Activated gamma-delta T cell treated with anti-CD3 and anti-CD28 coated beads, Interleukin-2, amount 50 U/mL, for 16 hours (primary cell): ENCODE data around the gene GTPBP4.

Experiments used
- DNase-seq: peaks from one replicate; pipeline ENCODE4 v3.0.0-alpha.2; 2020; ENCODE audit warnings: low read depth

GTPBP4 gene

DNA sequence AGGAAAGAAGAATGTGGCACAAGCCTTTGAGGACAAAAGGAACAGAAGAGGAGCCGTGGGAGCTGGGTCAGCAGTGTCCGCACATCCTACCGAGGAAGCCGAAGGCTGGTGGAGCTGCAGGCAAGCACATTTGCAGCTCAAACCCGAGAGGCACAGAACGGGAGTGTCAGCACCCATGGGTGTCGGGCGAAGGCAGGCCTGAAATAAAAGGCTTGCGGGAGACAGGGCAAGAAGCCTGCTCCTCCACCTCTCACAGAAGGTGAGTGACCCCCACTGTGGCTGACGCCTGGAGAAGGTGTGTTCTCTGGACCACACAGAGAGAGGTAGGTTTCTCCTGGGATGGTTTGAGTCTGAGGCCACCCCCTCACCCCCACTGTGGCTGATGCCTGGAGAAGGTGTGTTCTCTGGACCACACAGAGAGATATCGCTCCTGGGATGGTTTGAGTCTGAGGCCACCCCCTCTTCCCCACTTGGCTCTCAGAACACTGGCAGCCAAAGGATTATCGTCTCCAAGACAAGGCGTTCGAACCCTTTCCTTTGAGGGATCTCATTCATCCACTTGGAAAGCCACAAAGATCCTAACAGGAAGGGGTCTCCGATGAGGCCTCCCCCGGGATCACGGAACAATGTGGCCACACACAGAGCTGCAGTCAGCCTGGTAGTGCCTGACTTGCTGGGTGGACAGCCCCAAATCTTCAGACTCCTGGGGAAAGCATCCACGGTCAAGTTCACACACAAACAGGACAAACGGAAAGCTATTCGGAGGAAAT is 21.6 kb upstream of the GTPBP4 start:
- no peak for DNase-seq

DNA sequence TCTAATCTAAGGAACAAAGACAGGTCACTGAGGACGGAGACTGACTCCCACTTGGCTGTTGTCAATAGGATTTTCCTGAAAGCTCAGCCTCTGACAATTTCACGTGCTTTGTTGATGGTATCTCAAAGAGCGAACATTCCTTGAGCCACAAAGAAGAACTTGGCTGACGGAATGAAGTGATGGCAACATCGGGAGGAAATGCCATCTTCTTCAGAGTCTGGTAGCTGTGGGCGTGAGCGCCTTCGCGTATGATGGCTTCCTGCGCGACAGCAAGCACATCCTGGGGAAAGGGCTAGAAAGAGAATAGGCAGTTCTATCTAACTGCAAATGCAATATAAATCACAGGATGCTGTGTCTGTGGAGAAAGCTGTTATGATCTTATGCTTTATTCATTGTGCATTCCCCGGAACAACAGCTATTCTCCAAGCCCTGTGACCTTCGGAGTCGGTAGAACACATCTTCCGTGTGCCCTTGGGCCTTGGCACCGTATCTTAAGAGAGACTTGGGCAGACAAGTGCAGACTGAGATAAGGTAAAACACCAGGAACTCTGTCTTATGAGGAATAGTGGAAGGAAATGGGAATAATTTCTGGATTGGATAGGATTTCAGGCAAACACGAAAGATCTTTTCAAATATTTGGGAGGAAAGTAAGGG is 19.6 kb upstream of the GTPBP4 start:
- DNase-seq, result no peak

DNA sequence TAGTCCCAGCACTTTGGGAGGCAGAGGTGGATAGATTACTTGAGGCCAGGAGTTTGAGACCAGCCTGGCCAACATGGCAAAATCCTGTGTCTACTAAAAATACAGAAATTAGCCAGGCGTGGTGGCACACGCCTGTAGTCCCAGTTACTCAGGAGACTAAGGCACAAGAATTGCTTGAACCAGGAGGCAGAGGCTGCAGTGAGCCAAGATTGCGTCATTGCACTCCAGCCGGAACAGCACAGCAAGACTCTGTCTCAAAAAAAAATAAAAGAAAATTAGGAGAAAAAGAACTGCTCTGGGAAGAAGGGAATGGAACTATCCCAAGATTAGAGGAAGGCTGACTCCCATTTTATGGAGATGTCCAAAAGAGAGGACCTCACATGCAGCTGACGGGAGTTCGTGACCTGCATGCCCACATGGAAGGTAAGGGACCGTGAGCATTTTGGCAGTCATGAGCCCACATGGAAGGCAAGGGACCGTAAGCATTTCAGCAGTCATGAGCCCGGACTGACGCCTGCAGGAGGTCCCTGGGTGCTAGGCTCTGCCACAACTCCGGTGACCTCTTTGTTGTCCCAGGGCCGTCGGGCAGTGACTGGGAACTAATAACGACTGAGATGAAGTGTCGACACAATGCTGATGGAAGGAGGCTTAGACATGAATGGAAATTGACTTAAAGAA is 18.6 kb upstream of the GTPBP4 start:
- DNase-seq, result no peak

DNA sequence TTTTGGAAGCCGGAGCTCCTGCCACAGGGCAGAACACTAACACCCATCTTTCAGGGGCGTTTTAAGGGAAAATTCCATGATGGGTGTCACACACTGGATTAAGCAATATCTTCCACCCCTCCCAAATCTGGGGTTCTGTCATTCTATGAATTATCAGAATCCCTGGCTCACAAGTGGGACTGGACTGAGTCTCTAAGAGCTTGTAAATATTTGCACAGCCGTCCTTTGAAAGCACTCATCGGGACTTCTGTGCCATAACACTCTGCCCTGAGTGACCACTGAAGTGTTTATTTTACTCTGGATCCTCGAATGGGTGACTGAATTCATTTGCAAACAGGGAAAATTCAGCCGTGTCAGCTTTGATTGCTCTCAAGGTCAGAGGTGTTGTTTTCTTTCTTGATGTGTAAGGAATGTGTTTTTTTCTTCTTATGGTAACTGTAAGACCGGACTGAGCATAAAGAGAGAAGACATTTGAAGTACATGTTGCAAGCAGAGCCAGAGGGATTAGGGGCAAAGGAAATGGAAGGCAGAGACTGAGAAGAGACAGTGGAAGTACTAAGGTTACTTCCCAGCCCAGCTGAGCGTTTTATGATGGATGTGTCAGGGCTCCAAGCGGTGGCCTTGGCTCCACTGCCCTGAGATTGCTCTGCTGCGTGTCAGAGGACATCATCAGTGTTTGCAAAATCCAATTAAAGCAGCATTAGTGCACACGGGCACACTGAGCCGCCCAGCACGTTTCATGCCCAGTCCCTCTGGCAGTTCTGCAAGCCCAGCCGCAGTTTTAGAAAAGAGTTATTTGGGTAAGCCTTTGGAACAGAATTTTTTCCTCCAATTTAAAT is 17.7 kb upstream of the GTPBP4 start:
- DNase-seq, result no peak

DNA sequence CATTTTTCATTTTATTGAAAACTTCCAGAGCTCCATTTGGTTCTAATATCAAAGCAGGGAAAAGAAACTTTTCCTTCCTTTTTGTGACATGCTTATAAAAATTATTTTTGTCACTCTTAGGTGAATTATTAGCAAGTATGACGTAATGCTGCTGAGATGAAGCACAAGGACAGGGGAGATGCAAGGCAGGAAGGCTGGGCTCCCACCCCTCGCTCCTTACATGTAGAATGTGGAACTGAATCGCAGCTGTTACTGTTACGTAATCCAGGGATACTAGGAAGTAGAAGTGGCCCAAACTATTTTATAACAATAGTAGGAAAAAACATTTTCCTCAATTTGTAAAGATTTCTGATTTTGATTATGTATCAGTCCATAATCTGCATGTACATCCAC is 17.1 kb upstream of the GTPBP4 start:
- DNase-seq, result no peak

DNA sequence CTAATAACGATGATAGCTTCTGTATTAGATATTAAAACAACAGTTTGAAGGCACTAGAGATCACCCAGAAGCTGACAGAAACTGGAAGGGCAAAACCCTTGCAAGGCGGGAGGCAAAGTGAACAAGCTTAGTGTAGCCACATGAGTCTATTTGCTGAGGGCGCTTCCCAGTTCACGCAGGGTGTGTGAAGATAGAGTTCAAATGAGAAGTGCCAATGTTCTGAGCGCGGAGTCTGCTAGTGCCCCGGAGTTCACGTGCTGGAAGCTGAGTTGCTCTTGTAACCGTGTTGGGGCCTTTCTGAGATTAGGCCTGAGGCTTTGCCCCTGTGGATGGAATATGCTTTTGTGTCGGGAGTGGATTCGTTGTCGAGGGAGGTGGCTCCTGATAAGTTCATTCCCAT is 16.6 kb upstream of the GTPBP4 start:
- DNase-seq, result no peak

DNA sequence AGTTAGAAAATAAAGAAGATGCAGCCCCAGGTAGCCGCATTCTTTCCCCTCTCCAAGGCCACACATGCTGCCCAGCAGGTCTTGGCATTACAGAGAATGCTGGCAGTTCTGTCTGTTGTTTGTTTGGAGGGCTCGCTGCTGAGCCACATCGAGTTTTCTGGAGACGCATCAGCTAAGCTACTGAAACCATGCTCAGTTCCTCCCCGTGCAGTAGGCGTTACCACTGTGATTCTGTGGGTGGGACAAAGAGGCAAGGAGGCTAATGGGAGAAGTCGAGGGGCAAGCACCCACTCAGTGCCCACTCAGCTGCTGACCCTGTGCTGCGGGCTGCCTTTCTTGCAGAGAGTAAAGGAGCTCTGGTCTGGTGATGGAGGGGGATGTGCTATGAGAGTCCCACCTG is 15.5 kb upstream of the GTPBP4 start:
- DNase-seq, result no peak

DNA sequence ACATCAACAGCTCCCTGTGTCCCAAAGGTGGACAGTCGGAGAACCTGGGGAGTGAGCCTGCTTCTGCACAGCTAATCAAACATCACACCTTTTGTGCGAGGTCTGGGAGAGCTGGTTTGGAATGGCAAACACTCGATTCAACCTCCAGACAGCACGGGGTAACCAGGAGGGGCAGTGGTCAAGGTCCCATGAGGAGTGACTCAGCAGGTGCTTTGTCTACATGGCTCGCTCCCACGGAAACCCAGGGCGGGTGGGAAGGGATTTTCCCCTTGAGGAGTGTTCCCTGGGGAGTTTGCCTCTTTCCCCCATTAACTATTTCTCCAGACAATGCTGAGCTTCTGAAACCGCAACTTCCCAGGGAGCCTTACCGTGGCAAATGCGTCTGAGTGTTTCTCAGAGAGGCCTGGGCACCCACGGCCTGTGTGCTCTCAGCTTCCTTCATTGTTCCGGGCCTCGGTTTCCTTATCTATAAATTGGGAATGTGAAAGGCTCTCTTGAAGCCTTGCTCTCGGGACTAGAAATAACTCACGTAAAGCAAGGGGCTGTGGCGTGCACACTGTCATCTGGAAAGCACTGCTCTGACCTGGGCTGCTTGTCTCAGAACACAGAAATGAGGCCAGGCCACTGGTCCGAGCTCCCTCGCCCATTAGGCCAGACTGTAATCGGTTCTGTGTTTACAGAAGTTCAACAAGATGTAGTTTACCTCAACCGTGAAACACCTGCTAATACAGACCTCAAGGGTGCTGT is 14.0 kb upstream of the GTPBP4 start:
- DNase-seq, result no peak

DNA sequence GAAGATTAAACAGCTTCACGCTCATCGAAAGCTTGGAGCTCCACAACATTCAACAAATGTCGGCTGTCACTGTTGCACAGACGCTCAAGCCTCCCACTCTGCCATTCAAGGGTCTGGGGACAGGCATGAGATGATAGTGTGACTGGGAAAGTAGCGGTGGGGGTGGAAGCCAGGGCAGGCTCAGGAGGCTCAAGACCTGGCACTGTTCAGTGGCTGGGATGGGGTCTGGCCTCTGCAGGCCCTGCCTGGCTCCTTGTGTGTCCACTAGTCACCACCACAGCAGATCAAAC is 13.5 kb upstream of the GTPBP4 start:
- DNase-seq, result no peak

DNA sequence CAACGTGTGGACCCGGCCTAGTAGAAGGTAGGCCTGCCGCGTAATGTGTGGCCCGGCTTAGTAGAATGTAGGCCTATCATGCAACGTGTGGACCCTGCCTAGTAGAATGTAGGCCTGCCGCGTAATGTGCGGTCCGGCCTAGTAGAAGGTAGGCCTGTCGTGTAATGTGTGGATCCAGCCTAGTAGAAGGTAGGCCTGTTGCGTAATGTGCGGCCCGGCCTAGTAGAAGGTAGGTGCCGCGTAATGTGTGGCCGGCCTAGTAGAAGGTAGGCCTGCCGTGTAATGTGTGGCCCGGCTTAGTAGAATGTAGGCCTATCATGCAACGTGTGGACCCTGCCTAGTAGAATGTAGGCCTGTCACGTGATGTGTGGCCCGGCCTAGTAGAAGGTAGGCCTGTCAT is 11.9 kb upstream of the GTPBP4 start:
- no peak for DNase-seq

DNA sequence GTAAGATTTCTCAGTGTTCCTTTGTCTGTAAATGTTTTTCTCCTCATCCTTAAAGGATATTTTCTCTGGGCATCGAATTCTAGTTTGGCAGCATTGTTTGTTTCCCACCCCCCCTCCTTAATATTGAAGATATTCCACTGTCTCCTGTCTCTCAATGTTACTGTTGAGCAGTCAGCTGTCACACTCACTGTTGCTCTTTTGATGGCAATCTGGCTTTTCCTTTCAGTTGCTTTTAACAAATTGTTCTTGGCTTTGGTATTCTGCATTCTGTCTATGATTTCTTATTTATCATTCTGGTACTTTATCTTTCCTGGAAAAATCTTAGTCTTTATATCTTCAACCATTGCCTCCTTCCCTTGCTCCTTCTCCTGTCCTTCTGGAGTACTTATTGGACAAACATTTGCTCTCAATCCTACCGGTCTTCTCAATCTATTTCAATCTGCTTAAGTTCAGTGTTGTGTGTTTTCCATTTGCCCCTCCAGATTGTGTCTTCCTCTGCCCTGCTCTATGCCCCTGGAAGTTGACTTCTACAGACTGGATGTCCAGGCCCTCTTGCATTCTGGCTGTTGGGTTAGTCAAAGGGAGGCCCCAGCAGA is 9.3 kb upstream of the GTPBP4 start:
- DNase-seq, result no peak

DNA sequence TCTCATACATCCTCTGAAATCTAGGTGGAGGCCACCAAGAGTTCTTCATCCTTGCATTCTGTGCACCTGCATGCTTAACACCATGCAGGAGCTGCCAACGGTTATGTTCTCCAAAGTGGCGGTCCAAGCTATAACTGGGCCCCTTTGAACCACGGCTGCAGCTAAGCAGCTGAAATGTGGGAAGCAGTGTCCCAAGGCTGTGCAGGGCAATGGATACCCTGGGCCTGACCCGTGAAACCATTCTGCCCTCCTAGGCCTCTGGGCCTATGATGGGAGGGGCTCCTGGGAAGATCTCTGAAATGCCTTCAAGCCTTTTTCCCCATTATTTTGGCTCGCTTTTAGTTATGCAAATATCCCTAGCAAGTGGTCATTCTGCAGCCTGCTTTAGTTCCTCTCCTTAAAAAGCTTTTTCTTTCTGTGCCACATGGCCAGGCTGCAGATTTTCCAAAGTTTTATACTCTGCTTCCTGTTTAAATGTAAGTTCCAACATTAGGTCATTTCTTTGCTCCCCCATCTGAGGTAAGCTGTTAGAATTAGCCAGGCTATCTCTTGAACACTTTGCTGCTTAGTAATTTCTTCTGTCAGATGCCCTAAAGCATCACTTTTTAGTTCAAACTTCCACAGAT is 7.7 kb upstream of the GTPBP4 start:
- DNase-seq, result no peak

DNA sequence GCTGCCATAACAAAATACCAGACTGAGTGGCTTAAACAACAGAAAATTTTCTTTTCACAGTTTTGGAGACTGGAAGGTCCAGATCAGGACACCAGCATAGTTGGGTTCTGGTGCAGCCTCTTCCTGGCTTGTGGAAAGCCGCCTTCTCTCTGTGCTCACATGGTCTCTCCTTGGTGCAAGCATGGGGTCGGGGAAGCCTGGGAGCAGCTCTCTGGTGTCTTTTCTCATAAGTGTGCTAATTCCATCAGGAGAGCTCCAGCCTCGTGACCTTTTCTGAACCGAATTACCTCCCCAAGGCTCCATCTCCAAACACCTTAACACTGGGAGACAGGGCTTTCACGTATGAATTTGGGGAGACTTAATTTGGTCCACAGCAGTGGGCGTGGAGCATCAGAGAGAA is 4.8 kb upstream of the GTPBP4 start:
- no peak for DNase-seq

DNA sequence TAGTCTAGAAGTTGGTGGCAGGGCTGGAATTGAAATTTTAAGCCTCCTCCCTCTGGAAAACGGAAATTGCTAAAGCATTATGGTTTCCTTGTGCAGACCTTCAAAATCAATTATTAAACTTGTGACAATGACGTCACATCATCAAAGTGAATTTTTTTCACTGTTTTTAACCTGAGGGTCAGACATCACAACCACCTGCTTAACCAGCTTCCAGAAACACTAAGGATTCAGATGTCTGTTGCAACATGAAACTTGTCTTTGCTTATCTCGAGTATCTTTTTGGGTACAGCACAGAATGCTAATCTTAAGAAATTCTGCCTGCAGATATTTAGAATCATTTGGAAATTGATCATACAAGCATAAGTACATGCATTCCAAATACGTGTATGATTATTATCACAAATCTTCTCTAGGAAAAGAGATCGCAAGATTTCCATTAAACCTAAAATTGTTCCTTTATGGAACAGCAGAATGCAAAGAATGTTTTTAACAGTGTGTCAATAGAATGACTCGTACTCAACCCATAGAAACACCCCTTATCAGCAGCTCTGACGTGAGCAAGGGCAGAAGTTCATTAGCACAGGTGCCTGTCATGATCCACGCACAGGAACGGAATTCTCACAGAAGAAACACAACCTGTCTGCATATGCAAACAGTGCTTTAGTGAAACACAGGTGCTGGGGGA is 4.1 kb upstream of the GTPBP4 start:
- DNase-seq, result no peak

DNA sequence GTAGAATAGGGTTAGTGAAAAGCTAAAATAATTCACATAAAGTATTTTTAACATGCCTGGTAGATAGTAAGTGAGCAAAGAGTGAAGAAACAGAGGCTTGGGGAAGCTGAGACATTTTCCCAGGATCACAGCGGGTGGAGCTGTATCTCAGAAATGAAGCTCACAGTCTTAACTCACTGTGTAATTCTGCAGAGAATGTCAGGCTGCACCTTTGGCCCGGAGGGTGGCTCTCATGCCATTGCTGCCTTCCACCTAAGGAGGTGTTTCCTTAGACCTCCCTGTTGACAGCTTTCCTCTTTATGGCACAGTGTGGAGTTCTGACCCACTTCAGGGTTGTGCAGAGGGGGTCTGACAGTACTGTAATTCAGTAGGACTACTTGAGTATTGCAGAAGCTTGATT is 2.9 kb upstream of the GTPBP4 start:
- DNase-seq, result no peak

DNA sequence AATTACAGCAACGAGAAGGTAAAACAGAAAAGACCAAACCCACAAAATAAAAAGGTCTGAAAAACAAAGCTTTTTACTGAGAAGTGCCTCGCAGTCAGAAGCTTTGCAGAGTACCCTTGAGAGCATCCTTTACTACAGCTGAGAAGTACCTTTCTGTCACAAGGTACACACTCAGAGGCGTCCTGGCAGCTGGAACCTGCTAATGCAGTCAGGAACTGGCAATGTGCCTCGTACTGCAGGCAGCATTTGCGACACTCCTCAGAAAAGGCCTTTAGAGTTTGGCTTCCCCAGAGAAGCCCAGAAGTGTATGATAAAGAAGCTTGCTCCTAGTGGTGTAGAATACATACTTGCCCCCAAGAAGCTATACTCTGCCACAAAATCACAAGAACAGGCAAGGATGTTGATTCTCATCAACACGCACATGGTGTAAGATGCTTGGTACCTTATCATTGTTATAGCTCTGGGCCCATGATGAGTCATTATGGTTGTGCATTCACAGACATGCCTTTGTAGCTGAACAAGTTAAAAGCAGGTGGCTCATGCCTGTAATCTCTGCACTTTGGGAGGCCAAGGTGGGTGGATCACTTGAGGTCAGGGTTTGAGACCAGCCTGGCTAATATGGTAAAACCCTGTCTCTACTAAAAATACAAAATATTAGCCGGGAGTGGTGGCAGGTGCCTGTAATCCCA is 2.0 kb upstream of the GTPBP4 start:
- no peak for DNase-seq

DNA sequence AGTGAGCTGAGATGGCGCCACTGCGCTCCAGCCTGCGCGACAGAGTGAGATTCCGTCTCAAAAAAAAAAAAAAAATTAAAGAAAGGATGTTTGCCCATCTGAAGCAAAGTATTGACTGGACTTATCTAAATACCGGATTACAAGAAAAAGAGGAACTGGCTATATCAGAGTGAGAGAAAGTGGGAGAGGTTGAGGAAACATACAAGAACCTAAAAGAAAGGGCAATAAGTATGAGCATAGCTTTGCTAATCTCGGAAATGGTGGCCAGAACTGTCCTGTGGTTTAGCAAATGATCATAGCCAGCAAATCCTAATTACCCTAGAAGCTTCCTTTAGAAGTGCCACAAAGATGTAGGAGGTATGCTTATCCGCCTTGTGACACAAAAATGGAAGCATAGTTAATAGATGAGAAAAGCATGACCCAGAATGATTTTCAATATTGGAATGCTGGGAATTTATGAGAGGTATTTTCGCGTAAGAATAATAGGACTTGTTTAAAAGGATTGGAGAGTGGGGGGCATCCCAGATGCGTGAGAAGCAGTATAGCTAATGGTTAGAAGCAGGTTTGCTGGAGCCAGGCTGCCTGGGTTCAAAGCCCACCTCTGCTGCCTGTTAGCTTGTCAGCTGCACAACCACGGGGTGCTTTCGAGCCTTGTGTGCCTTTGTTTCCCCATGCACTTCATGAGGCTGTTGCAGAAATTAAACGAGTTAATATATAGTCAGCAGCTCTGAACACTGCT is 1.2 kb upstream of the GTPBP4 start:
- DNase-seq, result no peak

DNA sequence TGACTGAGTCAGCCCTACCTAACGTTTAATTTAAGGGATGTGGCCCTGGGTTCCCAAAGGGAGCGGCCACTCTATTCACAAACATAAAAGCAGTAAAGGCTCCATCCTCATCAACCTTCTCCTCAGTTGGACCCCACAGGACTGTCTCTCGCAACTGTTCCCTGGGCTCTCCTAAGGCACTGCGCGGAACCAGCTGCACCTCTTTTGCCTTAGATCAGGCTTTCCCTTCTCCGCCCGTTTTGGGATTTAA is 689 bp upstream of the GTPBP4 start:
- DNase-seq, result no peak
